Measurements from ENCODE around the gene RASGRF1.

RASGRF1 gene

GRCh38 chr15:79016527-79017170 lies 73.9 kb downstream of the RASGRF1 start:
- TF ChIP-seq POLR2A (IDR thresholded peaks at IDR 0.05; ENCODE audit: low read depth, low read length) (no peak), POLR2AphosphoS5 (IDR thresholded peaks at IDR 0.05; ENCODE audit: low read depth, low read length) (no peak), TAF1 (IDR thresholded peaks at IDR 0.05; ENCODE audit: borderline replicate concordance, low read depth, low read length) (no peak)
- no peak for FAIRE-seq
- no peak for DNase-seq (ENCODE audit: insufficient read length)

GRCh38 chr15:79015416-79015815 lies 75.2 kb downstream of the RASGRF1 start:
- DNase-seq (ENCODE audit: insufficient read length) (no peak), FAIRE-seq (peak; percentile 82)
- TF ChIP-seq POLR2AphosphoS5 (IDR thresholded peaks at IDR 0.05; ENCODE audit: low read depth, low read length) = no peak
- no peak for TF ChIP-seq TAF1 (IDR thresholded peaks at IDR 0.05; ENCODE audit: borderline replicate concordance, low read depth, low read length)
- no peak for TF ChIP-seq POLR2A (IDR thresholded peaks at IDR 0.05; ENCODE audit: low read depth, low read length)

GRCh38 chr15:79010278-79010677 lies 80.3 kb downstream of the RASGRF1 start:
- DNase-seq (ENCODE audit: insufficient read length) (no peak), FAIRE-seq (no peak)
- TF ChIP-seq POLR2AphosphoS5 (IDR thresholded peaks at IDR 0.05; ENCODE audit: low read depth, low read length) = no peak
- no peak for TF ChIP-seq TAF1 (IDR thresholded peaks at IDR 0.05; ENCODE audit: borderline replicate concordance, low read depth, low read length)
- no peak for TF ChIP-seq POLR2A (IDR thresholded peaks at IDR 0.05; ENCODE audit: low read depth, low read length)

GRCh38 chr15:79009379-79009778 lies 81.2 kb downstream of the RASGRF1 start:
- TF ChIP-seq TAF1 (IDR thresholded peaks at IDR 0.05; ENCODE audit: borderline replicate concordance, low read depth, low read length) = no peak
- DNase-seq (ENCODE audit: insufficient read length) (no peak), FAIRE-seq (no peak)

- FAIRE-seq (no peak), DNase-seq (ENCODE audit: insufficient read length) (no peak)
- TF ChIP-seq POLR2AphosphoS5 (IDR thresholded peaks at IDR 0.05; ENCODE audit: low read depth, low read length) (no peak), TAF1 (IDR thresholded peaks at IDR 0.05; ENCODE audit: borderline replicate concordance, low read depth, low read length) (no peak), POLR2A (IDR thresholded peaks at IDR 0.05; ENCODE audit: low read depth, low read length) (no peak)
These were observed 81.9 kb downstream of the RASGRF1 start for GRCh38 chr15:79008659-79009058.

- DNase-seq (ENCODE audit: insufficient read length) (no peak), FAIRE-seq (peak; percentile 58)
- no peak for TF ChIP-seq POLR2A (IDR thresholded peaks at IDR 0.05; ENCODE audit: low read depth, low read length)
- no peak for TF ChIP-seq POLR2AphosphoS5 (IDR thresholded peaks at IDR 0.05; ENCODE audit: low read depth, low read length)
- TF ChIP-seq TAF1 (IDR thresholded peaks at IDR 0.05; ENCODE audit: borderline replicate concordance, low read depth, low read length) = no peak
These were observed 83.5 kb downstream of the RASGRF1 start for GRCh38 chr15:79007066-79007465.

- FAIRE-seq (no peak), DNase-seq (ENCODE audit: insufficient read length) (no peak)
- TF ChIP-seq TAF1 (IDR thresholded peaks at IDR 0.05; ENCODE audit: borderline replicate concordance, low read depth, low read length) = no peak
- no peak for TF ChIP-seq POLR2A (IDR thresholded peaks at IDR 0.05; ENCODE audit: low read depth, low read length)
- no peak for TF ChIP-seq POLR2AphosphoS5 (IDR thresholded peaks at IDR 0.05; ENCODE audit: low read depth, low read length)
These were observed 84.5 kb downstream of the RASGRF1 start for GRCh38 chr15:79006071-79006470.

GRCh38 chr15:79004336-79004735 lies 86.2 kb downstream of the RASGRF1 start:
- FAIRE-seq (peak; percentile 95), DNase-seq (ENCODE audit: insufficient read length) (peak; percentile 69)
- TF ChIP-seq TAF1 (IDR thresholded peaks at IDR 0.05; ENCODE audit: borderline replicate concordance, low read depth, low read length) = no peak
- TF ChIP-seq POLR2A (IDR thresholded peaks at IDR 0.05; ENCODE audit: low read depth, low read length) = peak; percentile 61; the same call in 1 of the 2 replicates
- peak; percentile 77 for TF ChIP-seq POLR2AphosphoS5 (IDR thresholded peaks at IDR 0.05; ENCODE audit: low read depth, low read length)

- TF ChIP-seq POLR2A (IDR thresholded peaks at IDR 0.05; ENCODE audit: low read depth, low read length) = no peak
- no peak for TF ChIP-seq TAF1 (IDR thresholded peaks at IDR 0.05; ENCODE audit: borderline replicate concordance, low read depth, low read length)
- no peak for TF ChIP-seq POLR2AphosphoS5 (IDR thresholded peaks at IDR 0.05; ENCODE audit: low read depth, low read length)
- FAIRE-seq = no peak
- DNase-seq (ENCODE audit: insufficient read length) = no peak
These were observed 86.7 kb downstream of the RASGRF1 start for GRCh38 chr15:79003896-79004295.

GRCh38 chr15:79003301-79003700 lies 87.3 kb downstream of the RASGRF1 start:
- DNase-seq (ENCODE audit: insufficient read length) (no peak), FAIRE-seq (peak; percentile 54)
- TF ChIP-seq POLR2A (IDR thresholded peaks at IDR 0.05; ENCODE audit: low read depth, low read length) (no peak), POLR2AphosphoS5 (IDR thresholded peaks at IDR 0.05; ENCODE audit: low read depth, low read length) (no peak), TAF1 (IDR thresholded peaks at IDR 0.05; ENCODE audit: borderline replicate concordance, low read depth, low read length) (no peak)

GRCh38 chr15:79002581-79002980 lies 88.0 kb downstream of the RASGRF1 start:
- no peak for FAIRE-seq
- no peak for DNase-seq (ENCODE audit: insufficient read length)
- TF ChIP-seq POLR2AphosphoS5 (IDR thresholded peaks at IDR 0.05; ENCODE audit: low read depth, low read length) (no peak), POLR2A (IDR thresholded peaks at IDR 0.05; ENCODE audit: low read depth, low read length) (no peak), TAF1 (IDR thresholded peaks at IDR 0.05; ENCODE audit: borderline replicate concordance, low read depth, low read length) (no peak)

- TF ChIP-seq POLR2A (IDR thresholded peaks at IDR 0.05; ENCODE audit: low read depth, low read length) = no peak
- no peak for TF ChIP-seq TAF1 (IDR thresholded peaks at IDR 0.05; ENCODE audit: borderline replicate concordance, low read depth, low read length)
- TF ChIP-seq POLR2AphosphoS5 (IDR thresholded peaks at IDR 0.05; ENCODE audit: low read depth, low read length) = no peak
- no peak for FAIRE-seq
- DNase-seq (ENCODE audit: insufficient read length) = no peak
These were observed 90.9 kb downstream of the RASGRF1 start for GRCh38 chr15:78999636-79000035.

Data from GM12892 (cell line).